ENCODE results near the gene IL10RB.
"Not testable (repeated sequence)": the region's sequence is repeated elsewhere in the genome, so short reads cannot be mapped to it uniquely, and the experiment has no call there.

IL10RB gene

GRCh38 chr21:33242846-33243245, 23.3 kb upstream of the IL10RB start:
- H3K4me3 ChIP-seq (ENCODE audit: low read depth, low read length); H3K27me3 ChIP-seq (ENCODE audit: control insufficient read depth, insufficient read depth, low read length); H3K4me1 ChIP-seq (ENCODE audit: control insufficient read depth, insufficient read depth, low read length); H3K27ac ChIP-seq (ENCODE audit: low read depth, low read length); H3K9ac ChIP-seq (ENCODE audit: low read length): not testable (repeated sequence)
- Histone ChIP-seq H3K36me3 (ENCODE audit: control insufficient read depth, insufficient read depth, low read length) (peaks cover 46% of the 10 kb centered on the region), H3K9me3 (ENCODE audit: control insufficient read depth, insufficient read depth, low read depth, low read length) (peaks cover 27% of the 10 kb centered on the region)

- H3K9ac ChIP-seq (ENCODE audit: low read length) = no peak overlapping the region
- peaks cover 17% of the 10 kb centered on the region for H3K9me3 ChIP-seq (ENCODE audit: control insufficient read depth, insufficient read depth, low read depth, low read length)
These were observed 21.9 kb upstream of the IL10RB start for GRCh38 chr21:33244082-33244778.

DNA sequence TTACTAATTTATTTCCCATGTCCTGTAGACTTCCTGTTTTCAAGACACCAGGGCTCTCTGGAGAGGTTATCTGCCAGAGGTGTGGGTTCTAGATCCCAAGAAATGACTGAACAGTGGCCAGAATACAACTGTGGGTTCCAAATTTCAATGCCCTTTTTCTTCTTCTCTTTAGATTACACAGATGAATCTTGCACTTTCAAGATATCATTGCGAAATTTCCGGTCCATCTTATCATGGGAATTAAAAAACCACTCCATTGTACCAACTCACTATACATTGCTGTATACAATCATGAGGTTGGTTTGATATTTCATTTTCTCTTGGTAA, 21.4 kb upstream of the IL10RB start:
- no peak overlapping the region for H3K4me3 ChIP-seq (ENCODE audit: low read depth, low read length)
- no peak overlapping the region for H3K27ac ChIP-seq (ENCODE audit: low read depth, low read length)
- no peaks in the 10 kb centered on the region for H3K4me1 ChIP-seq (ENCODE audit: control insufficient read depth, insufficient read depth, low read length)
- H3K36me3 ChIP-seq (ENCODE audit: control insufficient read depth, insufficient read depth, low read length) = peaks cover 60% of the 10 kb centered on the region
- H3K9me3 ChIP-seq (ENCODE audit: control insufficient read depth, insufficient read depth, low read depth, low read length) = peaks cover 14% of the 10 kb centered on the region
- no peaks in the 10 kb centered on the region for H3K27me3 ChIP-seq (ENCODE audit: control insufficient read depth, insufficient read depth, low read length)
- no peak overlapping the region for H3K9ac ChIP-seq (ENCODE audit: low read length)

More at GRCh38 chr21:33244082-33244778, 21.9 kb upstream of the IL10RB start:
- H3K4me3 ChIP-seq (ENCODE audit: low read depth, low read length) = no peak overlapping the region
- H3K4me1 ChIP-seq (ENCODE audit: control insufficient read depth, insufficient read depth, low read length) = no peaks in the 10 kb centered on the region
- H3K27me3 ChIP-seq (ENCODE audit: control insufficient read depth, insufficient read depth, low read length) = no peaks in the 10 kb centered on the region
- no peak overlapping the region for H3K27ac ChIP-seq (ENCODE audit: low read depth, low read length)
- peaks cover 55% of the 10 kb centered on the region for H3K36me3 ChIP-seq (ENCODE audit: control insufficient read depth, insufficient read depth, low read length)

DNA sequence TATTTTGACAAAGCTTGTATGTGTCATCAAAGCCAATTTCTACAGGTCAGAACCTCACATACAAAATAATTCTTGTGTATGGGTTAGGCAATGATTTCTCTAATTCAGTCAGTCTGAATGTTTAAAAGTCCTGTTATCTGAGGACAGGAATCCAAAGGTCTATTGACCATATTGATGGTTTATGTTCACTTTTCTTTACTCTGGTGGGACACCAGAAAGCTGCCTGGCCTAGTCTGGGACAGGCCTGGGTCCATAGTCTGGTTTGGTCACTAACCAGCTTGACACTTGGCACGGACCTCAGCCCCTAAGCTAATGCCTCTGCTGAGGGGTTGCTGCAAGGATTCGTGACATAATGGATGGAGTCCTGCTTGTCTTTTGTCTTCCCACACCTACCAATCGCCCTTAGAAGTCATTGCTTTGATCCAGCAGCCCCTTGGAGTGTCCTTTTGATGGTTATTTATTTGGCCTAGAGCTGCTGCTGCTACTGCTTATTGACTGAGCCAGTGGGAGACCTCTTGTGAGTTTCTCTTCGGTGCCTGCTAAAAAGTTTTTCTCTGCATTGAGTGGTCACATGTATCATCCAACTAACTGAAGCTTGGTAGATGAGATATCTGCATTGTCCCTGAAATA, 20.8 kb upstream of the IL10RB start:
- Histone ChIP-seq H3K9ac (ENCODE audit: low read length) (no peak overlapping the region), H3K36me3 (ENCODE audit: control insufficient read depth, insufficient read depth, low read length) (peaks cover 66% of the 10 kb centered on the region), H3K9me3 (ENCODE audit: control insufficient read depth, insufficient read depth, low read depth, low read length) (peaks cover 7% of the 10 kb centered on the region), H3K27me3 (ENCODE audit: control insufficient read depth, insufficient read depth, low read length) (no peaks in the 10 kb centered on the region), H3K4me1 (ENCODE audit: control insufficient read depth, insufficient read depth, low read length) (no peaks in the 10 kb centered on the region), H3K4me3 (ENCODE audit: low read depth, low read length) (no peak overlapping the region), H3K27ac (ENCODE audit: low read depth, low read length) (no peak overlapping the region)

DNA sequence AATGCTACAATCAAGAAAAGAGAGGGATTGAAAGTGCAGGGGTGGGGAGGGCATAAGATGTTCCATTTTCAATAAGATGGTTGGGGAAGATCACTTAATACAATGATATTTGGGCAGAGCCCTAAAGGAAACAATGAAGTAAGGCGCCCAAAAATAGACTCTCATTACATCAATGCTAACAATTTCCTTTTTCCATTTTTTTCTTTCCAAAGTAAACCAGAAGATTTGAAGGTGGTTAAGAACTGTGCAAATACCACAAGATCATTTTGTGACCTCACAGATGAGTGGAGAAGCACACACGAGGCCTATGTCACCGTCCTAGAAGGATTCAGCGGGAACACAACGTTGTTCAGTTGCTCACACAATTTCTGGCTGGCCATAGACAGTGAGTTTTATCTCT, 19.7 kb upstream of the IL10RB start:
- Histone ChIP-seq H3K4me3 (ENCODE audit: low read depth, low read length) (no peak overlapping the region), H3K4me1 (ENCODE audit: control insufficient read depth, insufficient read depth, low read length) (no peaks in the 10 kb centered on the region), H3K9ac (ENCODE audit: low read length) (no peak overlapping the region), H3K36me3 (ENCODE audit: control insufficient read depth, insufficient read depth, low read length) (peaks cover 72% of the 10 kb centered on the region), H3K27me3 (ENCODE audit: control insufficient read depth, insufficient read depth, low read length) (no peaks in the 10 kb centered on the region), H3K27ac (ENCODE audit: low read depth, low read length) (no peak overlapping the region), H3K9me3 (ENCODE audit: control insufficient read depth, insufficient read depth, low read depth, low read length) (no peaks in the 10 kb centered on the region; the same call in 1 of the 2 replicates)

GRCh38 chr21:33246963-33247362, 19.2 kb upstream of the IL10RB start:
- peaks cover 69% of the 10 kb centered on the region for H3K36me3 ChIP-seq (ENCODE audit: control insufficient read depth, insufficient read depth, low read length)
- H3K4me3 ChIP-seq (ENCODE audit: low read depth, low read length) = no peak overlapping the region
- H3K27me3 ChIP-seq (ENCODE audit: control insufficient read depth, insufficient read depth, low read length) = no peaks in the 10 kb centered on the region
- no peak overlapping the region for H3K27ac ChIP-seq (ENCODE audit: low read depth, low read length)
- no peaks in the 10 kb centered on the region for H3K9me3 ChIP-seq (ENCODE audit: control insufficient read depth, insufficient read depth, low read depth, low read length)
- no peak overlapping the region for H3K9ac ChIP-seq (ENCODE audit: low read length)
- H3K4me1 ChIP-seq (ENCODE audit: control insufficient read depth, insufficient read depth, low read length) = no peaks in the 10 kb centered on the region

DNA sequence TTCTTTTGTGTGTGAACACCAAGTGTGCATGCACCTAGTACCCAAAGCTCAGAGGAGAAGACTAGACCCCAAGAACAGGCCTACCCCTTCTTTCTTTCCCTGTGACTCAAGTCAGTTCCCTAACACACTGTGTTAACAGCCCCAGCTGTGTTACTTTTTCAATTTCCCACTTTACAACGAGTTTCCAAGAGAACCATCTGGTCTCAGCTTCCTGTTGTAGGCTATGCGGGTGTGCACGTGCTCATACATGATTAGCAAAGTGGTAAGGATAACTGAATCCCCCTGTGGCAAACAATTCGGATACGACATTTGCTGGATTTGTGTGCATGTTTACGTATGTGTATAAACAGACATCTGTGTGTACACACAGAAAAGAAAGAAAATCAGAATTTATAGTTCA, 18.6 kb upstream of the IL10RB start:
- no peaks in the 10 kb centered on the region for H3K4me1 ChIP-seq (ENCODE audit: control insufficient read depth, insufficient read depth, low read length)
- H3K27ac ChIP-seq (ENCODE audit: low read depth, low read length) = no peak overlapping the region
- no peak overlapping the region for H3K4me3 ChIP-seq (ENCODE audit: low read depth, low read length)
- H3K36me3 ChIP-seq (ENCODE audit: control insufficient read depth, insufficient read depth, low read length) = peaks cover 70% of the 10 kb centered on the region
- no peaks in the 10 kb centered on the region for H3K9me3 ChIP-seq (ENCODE audit: control insufficient read depth, insufficient read depth, low read depth, low read length)
- H3K9ac ChIP-seq (ENCODE audit: low read length) = no peak overlapping the region
- no peaks in the 10 kb centered on the region for H3K27me3 ChIP-seq (ENCODE audit: control insufficient read depth, insufficient read depth, low read length)

- H3K4me1 ChIP-seq (ENCODE audit: control insufficient read depth, insufficient read depth, low read length) = no peaks in the 10 kb centered on the region
- H3K9me3 ChIP-seq (ENCODE audit: control insufficient read depth, insufficient read depth, low read depth, low read length) = no peaks in the 10 kb centered on the region
- no peaks in the 10 kb centered on the region for H3K27me3 ChIP-seq (ENCODE audit: control insufficient read depth, insufficient read depth, low read length)
- H3K4me3 ChIP-seq (ENCODE audit: low read depth, low read length) = no peak overlapping the region
- no peak overlapping the region for H3K9ac ChIP-seq (ENCODE audit: low read length)
- H3K36me3 ChIP-seq (ENCODE audit: control insufficient read depth, insufficient read depth, low read length) = peaks cover 73% of the 10 kb centered on the region
- no peak overlapping the region for H3K27ac ChIP-seq (ENCODE audit: low read depth, low read length)
These were observed 16.7 kb upstream of the IL10RB start for GRCh38 chr21:33249331-33250002.

- peaks cover 73% of the 10 kb centered on the region for H3K36me3 ChIP-seq (ENCODE audit: control insufficient read depth, insufficient read depth, low read length)
- no peaks in the 10 kb centered on the region for H3K9me3 ChIP-seq (ENCODE audit: control insufficient read depth, insufficient read depth, low read depth, low read length)
- H3K4me3 ChIP-seq (ENCODE audit: low read depth, low read length) = no peak overlapping the region
- no peaks in the 10 kb centered on the region for H3K27me3 ChIP-seq (ENCODE audit: control insufficient read depth, insufficient read depth, low read length)
- no peak overlapping the region for H3K27ac ChIP-seq (ENCODE audit: low read depth, low read length)
- H3K4me1 ChIP-seq (ENCODE audit: control insufficient read depth, insufficient read depth, low read length) = no peaks in the 10 kb centered on the region
- H3K9ac ChIP-seq (ENCODE audit: low read length) = no peak overlapping the region
These were observed 15.0 kb upstream of the IL10RB start for GRCh38 chr21:33251119-33251518.

GRCh38 chr21:33253382-33253781, 12.8 kb upstream of the IL10RB start:
- peaks cover 63% of the 10 kb centered on the region for H3K36me3 ChIP-seq (ENCODE audit: control insufficient read depth, insufficient read depth, low read length)
- H3K27ac ChIP-seq (ENCODE audit: low read depth, low read length) = not testable (repeated sequence)

GRCh38 chr21:33254766-33255165, 11.4 kb upstream of the IL10RB start:
- H3K27me3 ChIP-seq (ENCODE audit: control insufficient read depth, insufficient read depth, low read length) = no peaks in the 10 kb centered on the region
- peaks cover 54% of the 10 kb centered on the region for H3K36me3 ChIP-seq (ENCODE audit: control insufficient read depth, insufficient read depth, low read length)
- no peaks in the 10 kb centered on the region for H3K4me1 ChIP-seq (ENCODE audit: control insufficient read depth, insufficient read depth, low read length)
- no peaks in the 10 kb centered on the region; the same call in 1 of the 2 replicates for H3K9me3 ChIP-seq (ENCODE audit: control insufficient read depth, insufficient read depth, low read depth, low read length)
- H3K9ac ChIP-seq (ENCODE audit: low read length) = no peak overlapping the region
- no peak overlapping the region for H3K27ac ChIP-seq (ENCODE audit: low read depth, low read length)
- no peak overlapping the region for H3K4me3 ChIP-seq (ENCODE audit: low read depth, low read length)

More at GRCh38 chr21:33253382-33253781, 12.8 kb upstream of the IL10RB start:
- not testable (repeated sequence) for H3K9ac ChIP-seq (ENCODE audit: low read length); H3K27me3 ChIP-seq (ENCODE audit: control insufficient read depth, insufficient read depth, low read length); H3K4me3 ChIP-seq (ENCODE audit: low read depth, low read length); H3K4me1 ChIP-seq (ENCODE audit: control insufficient read depth, insufficient read depth, low read length); H3K9me3 ChIP-seq (ENCODE audit: control insufficient read depth, insufficient read depth, low read depth, low read length)

All from HUES6 (cell line).